CD4-positive, alpha-beta T cell treated with Interferon gamma for 1 hour (primary cell): Measurements from ENCODE around the gene PLEKHA6.

ENCODE experiments used
- DNase-seq: peaks from one replicate; pipeline ENCODE4 v3.0.0-alpha.2; 2020

The PLEKHA6 gene

GRCh38 chr1:204282761-204283221 is 76.9 kb downstream of the PLEKHA6 start:
- DNase-seq: no peak

- DNase-seq: no peak
Measured at GRCh38 chr1:204280099-204280961, 79.4 kb downstream of the PLEKHA6 start.

GRCh38 chr1:204278958-204279357 is 80.8 kb downstream of the PLEKHA6 start:
- DNase-seq: no peak

GRCh38 chr1:204278251-204278650 is 81.5 kb downstream of the PLEKHA6 start:
- no peak for DNase-seq

- no peak for DNase-seq
Measured at GRCh38 chr1:204277563-204278219, 82.0 kb downstream of the PLEKHA6 start.

GRCh38 chr1:204275695-204276370 is 83.9 kb downstream of the PLEKHA6 start:
- DNase-seq: no peak

GRCh38 chr1:204274446-204274845 is 85.3 kb downstream of the PLEKHA6 start:
- no peak for DNase-seq

GRCh38 chr1:204272505-204272904 is 87.2 kb downstream of the PLEKHA6 start:
- DNase-seq: no peak

- DNase-seq: no peak
Measured at GRCh38 chr1:204271970-204272369, 87.8 kb downstream of the PLEKHA6 start.

- no peak for DNase-seq
Measured at GRCh38 chr1:204268101-204268500, 91.6 kb downstream of the PLEKHA6 start.

GRCh38 chr1:204267191-204267601 is 92.5 kb downstream of the PLEKHA6 start:
- DNase-seq: no peak

- DNase-seq: no peak
Measured at GRCh38 chr1:204266504-204267034, 93.2 kb downstream of the PLEKHA6 start.

GRCh38 chr1:204265665-204266064 is 94.1 kb downstream of the PLEKHA6 start:
- no peak for DNase-seq

GRCh38 chr1:204264805-204265204 is 94.9 kb downstream of the PLEKHA6 start:
- DNase-seq: no peak

GRCh38 chr1:204263254-204263910 is 96.3 kb downstream of the PLEKHA6 start:
- DNase-seq: no peak

- DNase-seq: no peak
Measured at GRCh38 chr1:204262506-204263253, 97.0 kb downstream of the PLEKHA6 start.

- DNase-seq: no peak
Measured at GRCh38 chr1:204261746-204262505, 97.8 kb downstream of the PLEKHA6 start.

- no peak for DNase-seq
Measured at GRCh38 chr1:204261266-204261665, 98.5 kb downstream of the PLEKHA6 start.

GRCh38 chr1:204260601-204261197 is 99.0 kb downstream of the PLEKHA6 start:
- no peak for DNase-seq

- DNase-seq: no peak
Measured at GRCh38 chr1:204259782-204260181, 99.9 kb downstream of the PLEKHA6 start.

- no peak for DNase-seq
Measured at GRCh38 chr1:204259196-204259595, 100.5 kb downstream of the PLEKHA6 start.
